Choroid plexus epithelial cell (primary cell): Measurements from ENCODE around the gene SPDYE6.
A peak's percentile ranks its signal among the peaks of the same experiment; 100 is the strongest.
"Not testable (repeated sequence)": the region's sequence is repeated elsewhere in the genome, so short reads cannot be mapped to it uniquely, and the experiment has no call there.

ENCODE experiments used
- DNase-seq: peaks from one replicate; pipeline ENCODE4 v3.0.0-alpha.2; 2010; ENCODE audit warnings: low read depth
- H3K4me3 ChIP-seq: 2 replicates; pipeline ENCODE4 v1.5.1; 2011; ENCODE audit warnings: low read depth, mild to moderate bottlenecking, control low read depth, low read length, moderate library complexity
- CTCF ChIP-seq: conservative IDR thresholded peaks from 2 replicates; pipeline ENCODE4 v1.5.1; 2011; ENCODE audit warnings: low read depth, mild to moderate bottlenecking, control low read depth, inconsistent platforms, low read length, moderate library complexity

The SPDYE6 gene

GRCh38 chr7:102395592-102395872, 39.3 kb upstream of the SPDYE6 start:
- no peak for TF ChIP-seq CTCF
- H3K4me3 ChIP-seq: peak overlapping the region; percentile 94
- DNase-seq: peak; percentile 40

GRCh38 chr7:102393467-102393866, 37.2 kb upstream of the SPDYE6 start:
- DNase-seq: peak; percentile 8
- no peak for TF ChIP-seq CTCF

GRCh38 chr7:102392330-102392729, 36.1 kb upstream of the SPDYE6 start:
- DNase-seq: no peak
- TF ChIP-seq CTCF: no peak
- H3K4me3 ChIP-seq: no peak overlapping the region

More at GRCh38 chr7:102393467-102393866, 37.2 kb upstream of the SPDYE6 start:
- no peak overlapping the region for H3K4me3 ChIP-seq

GRCh38 chr7:102390697-102391484, 34.6 kb upstream of the SPDYE6 start:
- TF ChIP-seq CTCF: peak; percentile 92
- H3K4me3 ChIP-seq: no peak overlapping the region
- DNase-seq: peak; percentile 77

- no peak overlapping the region for H3K4me3 ChIP-seq
- TF ChIP-seq CTCF: no peak
Observed at GRCh38 chr7:102389810-102390209, 33.6 kb upstream of the SPDYE6 start.

GRCh38 chr7:102387064-102387463, 30.8 kb upstream of the SPDYE6 start:
- H3K4me3 ChIP-seq: no peak overlapping the region
- no peak for DNase-seq
- TF ChIP-seq CTCF: no peak

More at GRCh38 chr7:102389810-102390209, 33.6 kb upstream of the SPDYE6 start:
- DNase-seq: no peak

GRCh38 chr7:102381696-102382425, 25.6 kb upstream of the SPDYE6 start:
- H3K4me3 ChIP-seq, DNase-seq: not testable (repeated sequence)

GRCh38 chr7:102380837-102381236, 24.6 kb upstream of the SPDYE6 start:
- not testable (repeated sequence) for H3K4me3 ChIP-seq, DNase-seq
